Esophagus muscularis mucosa (tissue), 4 donors: ENCODE data around the gene TP53TG3B. TPM values are rescaled to one million over a fixed set of nuclear protein-coding genes. Genes with fewer than 3 reads are reported as not detected.
"Not testable (repeated sequence)": the region's sequence is repeated elsewhere in the genome, so short reads cannot be mapped to it uniquely, and the experiment has no call there.

Experiments
- DNase-seq: peaks from one replicate; pipeline ENCODE4 v3.0.0-alpha.2; 2017; ENCODE audit errors: extremely low spot score
- H3K27ac ChIP-seq, 4 donors: fragments of 200-600 bp; sonication (generic); replicated peaks in 1 of 4; 1 replicate in 3 of 4; 2 replicates in 1 of 4; pipeline ENCODE4 v1.5.1; 2016 to 2019; ENCODE audit warnings: mild to moderate bottlenecking in 1 of 4
- H3K27me3 ChIP-seq, 4 donors: fragments of 200-600 bp; sonication (generic); one replicate each; pipeline versions ENCODE4 v1.5.1 to v1.6.0; 2016 to 2019
- H3K36me3 ChIP-seq, 4 donors: fragments of 200-600 bp; sonication (generic); one replicate each; pipeline ENCODE4 v1.5.1; 2016 to 2019
- H3K4me1 ChIP-seq, 4 donors: fragments of 200-600 bp; sonication (generic); one replicate each; pipeline ENCODE4 v1.5.1; 2016 to 2019
- H3K4me3 ChIP-seq, 4 donors: fragments of 200-600 bp; sonication (generic); 1 replicate in 2 of 4; 2 replicates in 2 of 4; pipeline ENCODE4 v1.5.1; 2016 to 2019; ENCODE audit warnings: mild to moderate bottlenecking in 4 of 4, moderate library complexity in 1 of 4
- H3K9me3 ChIP-seq, 4 donors: fragments of 200-600 bp; sonication (generic); 1 replicate in 3 of 4; 2 replicates in 1 of 4; pipeline ENCODE4 v1.5.1; 2016 to 2019
- WGBS: methylation state at CpG from one replicate; pipeline ENCODE4 v1.1.5; 2018; 5-methylcytosine and 5-hydroxymethylcytosine counted together
- intact Hi-C: fragments of 100-400 bp; cut with DNase I; formaldehyde crosslinking; loops from one replicate; pipeline ENCODE4 v1.15.1; 2023
- small RNA-seq, 3 donors: library from RNA; depleted of rRNA; stranded (forward); fragments of <200 nt; gene quantifications; one replicate each; pipeline ENCODE3, GENCODE V24; 2016
- total RNA-seq, 4 donors: library from RNA; depleted of rRNA; stranded (reverse); fragments of >200 nt; gene quantifications; one replicate each; pipeline versions ENCODE4 v1.1.0 to v1.2.1, GENCODE V29; 2016

TP53TG3B gene
- not detected for total RNA-seq

DNA sequence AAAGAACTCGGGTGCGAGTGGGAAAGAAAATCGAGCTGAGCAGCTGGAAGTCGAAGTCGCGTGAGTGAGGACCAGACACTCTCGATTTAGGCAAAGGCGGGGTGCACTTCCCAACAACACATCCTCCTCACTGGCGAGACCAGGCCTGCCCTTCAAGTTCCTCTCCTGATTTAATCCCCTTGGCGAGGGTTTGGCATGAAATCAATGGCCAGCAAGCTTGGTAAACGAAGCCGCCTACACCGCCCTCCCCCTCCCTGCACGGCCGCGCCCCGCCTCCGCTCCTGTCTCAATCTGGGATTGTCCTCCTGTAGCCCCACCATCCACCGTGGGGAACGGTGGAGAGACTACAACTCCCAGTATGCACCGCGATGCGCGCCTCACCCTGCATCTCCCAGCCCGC is at the start of gene TP53TG3B:
Gene TP53TG3B, plus strand, starts transcription at position 301 of the 400 bp plus-strand sequence. Its CDS starts 68 bp downstream, at position 369.
- H3K27me3 ChIP-seq, H3K4me1 ChIP-seq, H3K9me3 ChIP-seq, H3K36me3 ChIP-seq, H3K27ac ChIP-seq, H3K4me3 ChIP-seq, DNase-seq, intact Hi-C loops: not testable (repeated sequence)
- no CpG with 5 or more reads among the region's 25 CpGs for WGBS

GRCh38 chr16:33336226-33337012 is 24.2 kb upstream of the TP53TG3B start:
- H3K36me3 ChIP-seq, H3K27ac ChIP-seq, H3K27me3 ChIP-seq, H3K4me3 ChIP-seq, intact Hi-C loops, H3K9me3 ChIP-seq, DNase-seq, H3K4me1 ChIP-seq: not testable (repeated sequence)
- WGBS: 59% methylated on average over 4 of the region's 4 CpGs

DNA sequence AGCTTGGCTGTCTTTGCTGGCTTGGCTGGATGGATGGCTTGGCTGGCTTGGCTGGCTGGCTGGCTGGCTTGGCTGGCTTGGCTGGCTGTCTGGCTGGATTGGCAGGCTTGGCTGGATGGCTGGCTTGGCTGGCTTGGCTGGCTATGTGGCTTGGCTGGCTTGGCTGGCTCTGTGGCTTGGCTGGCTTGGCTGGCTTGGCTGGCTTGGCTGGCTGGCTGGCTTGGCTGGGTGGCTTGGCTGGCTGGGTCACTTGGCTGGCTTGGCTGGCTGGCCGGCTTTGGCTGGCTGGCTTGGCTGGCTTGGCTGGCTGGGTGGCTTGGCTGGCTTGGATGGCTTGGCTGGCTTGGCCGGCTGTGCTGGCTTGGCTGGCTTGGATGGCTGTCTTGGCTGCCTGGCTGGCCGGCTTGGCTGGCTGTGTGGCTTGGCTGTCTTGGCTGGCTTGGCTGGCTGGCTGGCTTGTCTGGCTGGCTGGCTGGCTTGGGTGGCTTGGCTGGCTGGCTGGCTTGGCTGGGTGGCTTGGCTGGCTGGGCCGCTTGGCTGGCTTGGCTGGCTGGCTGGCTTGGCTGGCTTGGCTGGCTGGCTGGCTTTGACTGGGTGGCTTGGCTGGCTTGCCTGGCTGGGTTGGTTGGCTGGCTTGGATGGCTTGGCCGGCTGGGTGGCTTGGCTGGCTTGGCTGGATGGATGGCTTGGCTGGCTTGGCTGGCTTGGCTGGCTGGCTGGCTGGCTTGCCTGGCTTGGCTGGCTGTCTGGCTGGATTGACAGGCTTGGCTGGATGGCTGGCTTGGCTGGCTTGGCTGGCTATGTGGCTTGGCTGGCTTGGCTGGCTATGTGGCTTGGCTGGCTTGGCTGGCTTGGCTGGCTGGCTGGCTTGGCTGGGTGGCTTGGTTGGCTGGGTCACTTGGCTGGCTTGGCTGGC is 22.8 kb upstream of the TP53TG3B start:
- H3K4me1 ChIP-seq, DNase-seq, H3K36me3 ChIP-seq, intact Hi-C loops, H3K4me3 ChIP-seq, H3K27ac ChIP-seq, H3K27me3 ChIP-seq, H3K9me3 ChIP-seq: not testable (repeated sequence)
- 62% methylated on average over 5 of the region's 5 CpGs for WGBS

DNA sequence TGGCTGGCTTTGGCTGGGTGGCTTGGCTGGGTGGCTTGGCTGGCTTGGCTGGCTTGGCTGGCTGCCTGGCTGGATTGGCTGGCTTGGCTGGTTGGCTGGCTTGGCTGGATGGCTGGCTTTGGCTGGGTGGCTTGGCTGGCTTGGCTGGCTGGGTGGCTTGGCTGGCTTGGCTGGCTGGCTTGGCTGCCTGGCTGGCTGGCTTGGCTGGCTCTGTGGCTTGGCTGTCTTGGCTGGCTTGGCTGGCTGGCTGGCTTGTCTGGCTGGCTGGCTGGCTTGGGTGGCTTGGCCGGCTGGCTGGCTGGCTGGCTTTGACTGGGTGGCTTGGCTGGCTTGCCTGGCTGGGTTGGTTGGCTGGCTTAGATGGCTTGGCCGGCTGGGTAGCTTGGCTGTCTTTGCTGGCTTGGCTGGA is 22.1 kb upstream of the TP53TG3B start:
- H3K27ac ChIP-seq, H3K4me1 ChIP-seq, intact Hi-C loops, DNase-seq, H3K36me3 ChIP-seq, H3K9me3 ChIP-seq, H3K4me3 ChIP-seq, H3K27me3 ChIP-seq: not testable (repeated sequence)
- WGBS: 56% methylated on average over 2 of the region's 2 CpGs

DNA sequence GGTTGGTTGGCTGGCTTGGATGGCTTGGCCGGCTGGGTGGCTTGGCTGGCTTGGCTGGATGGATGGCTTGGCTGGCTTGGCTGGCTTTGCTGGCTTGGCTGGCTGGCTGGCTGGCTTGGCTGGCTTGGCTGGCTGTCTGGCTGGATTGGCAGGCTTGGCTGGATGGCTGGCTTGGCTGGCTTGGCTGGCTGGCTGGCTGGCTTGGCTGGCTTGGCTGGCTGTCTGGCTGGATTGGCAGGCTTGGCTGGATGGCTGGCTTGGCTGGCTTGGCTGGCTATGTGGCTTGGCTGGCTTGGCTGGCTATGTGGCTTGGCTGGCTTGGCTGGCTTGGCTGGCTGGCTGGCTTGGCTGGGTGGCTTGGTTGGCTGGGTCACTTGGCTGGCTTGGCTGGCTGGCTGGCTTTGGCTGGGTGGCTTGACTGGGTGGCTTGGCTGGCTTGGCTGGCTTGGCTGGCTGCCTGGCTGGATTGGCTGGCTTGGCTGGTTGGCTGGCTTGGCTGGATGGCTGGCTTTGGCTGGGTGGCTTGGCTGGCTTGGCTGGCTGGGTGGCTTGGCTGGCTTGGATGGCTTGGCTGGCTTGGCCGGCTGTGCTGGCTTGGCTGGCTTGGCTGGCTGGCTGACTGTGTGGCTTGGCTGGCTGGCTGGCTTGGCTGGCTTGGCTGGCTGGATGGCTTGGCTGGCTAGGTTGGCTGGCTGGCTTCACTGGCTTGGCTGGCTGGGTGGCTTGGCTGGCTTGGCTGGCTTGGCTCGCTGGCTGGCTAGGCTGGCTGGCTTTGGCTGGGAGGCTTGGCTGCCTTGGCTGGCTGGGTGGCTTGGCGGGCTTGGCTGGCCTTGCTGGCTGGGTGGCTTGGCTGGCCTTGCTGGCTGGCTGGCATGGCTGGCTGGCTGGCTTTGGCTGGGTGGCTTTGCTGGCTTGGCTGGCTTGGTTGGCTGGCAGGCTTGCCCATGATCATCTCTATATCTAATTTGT is 21.3 kb upstream of the TP53TG3B start:
- H3K4me1 ChIP-seq, DNase-seq: not testable (repeated sequence)
- 71% methylated on average over 4 of the region's 4 CpGs for WGBS

More for the DNA sequence above, 21.3 kb upstream of the TP53TG3B start:
- H3K27me3 ChIP-seq, H3K36me3 ChIP-seq, H3K4me3 ChIP-seq, H3K9me3 ChIP-seq, intact Hi-C loops, H3K27ac ChIP-seq: not testable (repeated sequence)

Small RNA genes within 50 kb of the gene (small RNA-seq; reads per million reads assigned to genes)
- gene AC141257.3 (0 reads per million in 3 donors), gene AC141257.4 (0 reads per million in 3 donors)

Other genes starting within 250 kb of the TP53TG3B start
- gene TP53TG3C, start 166.6 kb upstream of the TP53TG3B start, total RNA-seq: not detected
- not detected for gene TP53TG3E, start 56.5 kb upstream of the TP53TG3B start, total RNA-seq
- not detected for gene TP53TG3F, start 98.8 kb downstream of the TP53TG3B start, total RNA-seq